Measurements from ENCODE around the gene PLSCR5.

Gene PLSCR5

GRCh38 chr3:146544002-146544928 lies 60.9 kb downstream of the PLSCR5 start, which contains the start of gene PLSCR1:
Gene PLSCR1 (minus strand): TSS chr3:146544607. CDS start chr3:146536552, 8,055 bp downstream.
- no peak for TF ChIP-seq CTCF (IDR thresholded peaks at IDR 0.05; ENCODE audit: low read depth, low read length, missing control alignments)
- peak; percentile 82 for DNase-seq (ENCODE audit: extremely low read depth, low read depth)
- H3K4me3 ChIP-seq (replicated peaks; ENCODE audit: low read depth, low read length) = peak within 1 kb of the TSS; percentile 83

- DNase-seq (ENCODE audit: extremely low read depth, low read depth) = no peak
- peak overlapping the region; percentile 83 for H3K4me3 ChIP-seq (replicated peaks; ENCODE audit: low read depth, low read length)
- TF ChIP-seq CTCF (IDR thresholded peaks at IDR 0.05; ENCODE audit: low read depth, low read length, missing control alignments) = no peak
Measured at GRCh38 chr3:146543461-146544001, 61.6 kb downstream of the PLSCR5 start.

GRCh38 chr3:146542978-146543377 lies 62.2 kb downstream of the PLSCR5 start:
- H3K4me3 ChIP-seq (replicated peaks; ENCODE audit: low read depth, low read length) = peak overlapping the region; percentile 83
- no peak for DNase-seq (ENCODE audit: extremely low read depth, low read depth)
- no peak for TF ChIP-seq CTCF (IDR thresholded peaks at IDR 0.05; ENCODE audit: low read depth, low read length, missing control alignments)

- peak overlapping the region; percentile 10; the same call in 1 of the 2 replicates for H3K4me3 ChIP-seq (replicated peaks; ENCODE audit: low read depth, low read length)
- no peak for TF ChIP-seq CTCF (IDR thresholded peaks at IDR 0.05; ENCODE audit: low read depth, low read length, missing control alignments)
- DNase-seq (ENCODE audit: extremely low read depth, low read depth) = no peak
Measured at GRCh38 chr3:146542179-146542578, 63.0 kb downstream of the PLSCR5 start.

- H3K4me3 ChIP-seq (replicated peaks; ENCODE audit: low read depth, low read length) = no peak overlapping the region
- DNase-seq (ENCODE audit: extremely low read depth, low read depth) = no peak
- no peak for TF ChIP-seq CTCF (IDR thresholded peaks at IDR 0.05; ENCODE audit: low read depth, low read length, missing control alignments)
Measured at GRCh38 chr3:146540978-146541377, 64.2 kb downstream of the PLSCR5 start.

- no peak for TF ChIP-seq CTCF (IDR thresholded peaks at IDR 0.05; ENCODE audit: low read depth, low read length, missing control alignments)
- H3K4me3 ChIP-seq (replicated peaks; ENCODE audit: low read depth, low read length) = no peak overlapping the region
- DNase-seq (ENCODE audit: extremely low read depth, low read depth) = no peak
Measured at GRCh38 chr3:146540236-146540635, 64.9 kb downstream of the PLSCR5 start.
